ENCODE measurements around the gene ABHD5. TPM values are rescaled to one million over a fixed set of nuclear protein-coding genes. Genes with fewer than 3 reads are reported as not detected.

ABHD5 gene
- total and polyA plus RNA-seq, 2 of the 8 experiments (the other 6 are each of a cell fraction or from before 2014, with no cell fraction given): 10.5 to 16.4 TPM

DNA sequence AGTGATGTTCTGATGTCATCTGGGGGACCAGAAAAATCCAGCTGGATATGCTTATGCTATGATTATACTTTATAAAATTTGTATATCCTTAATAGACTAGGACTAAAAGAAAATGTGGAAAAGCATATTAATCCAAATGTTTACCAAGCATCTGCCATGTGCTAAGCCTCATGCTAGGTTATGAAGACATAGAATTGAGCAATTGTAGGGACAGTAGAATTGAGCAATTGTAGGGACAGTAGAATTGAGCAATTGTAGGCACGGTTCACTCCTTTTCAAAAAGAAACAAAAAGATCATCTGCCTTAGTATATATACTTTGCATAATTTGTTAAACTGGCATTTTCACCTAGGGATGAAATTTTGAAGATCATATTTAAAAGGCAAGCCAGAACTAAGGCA is 18.3 kb downstream of the ABHD5 start:
- no peak overlapping the region for H3K9ac ChIP-seq (replicated peaks in 1 of 4; ENCODE audit: extremely low read depth in 1 of 4, low read depth in 3 of 4, low read length in 3 of 4)
- no peak overlapping the region for H2BK5ac ChIP-seq (ENCODE audit: low read depth, low read length)
- no peak overlapping the region for H3K18ac ChIP-seq (ENCODE audit: extremely low read depth, low read length)
- H3K23ac ChIP-seq (ENCODE audit: insufficient read length): no peak overlapping the region
- H3K27ac ChIP-seq (ENCODE audit: low read depth, low read length): no peak overlapping the region
- H3K4me1 ChIP-seq (replicated peaks in 1 of 4; ENCODE audit: control insufficient read depth in 3 of 4, insufficient read depth in 4 of 4, low read length in 3 of 4): no peaks in the 10 kb centered on the region
- WGBS, 2 experiments (ENCODE audit: extremely low coverage in 1 of 2, insufficient coverage in 1 of 2, insufficient read length in 1 of 2, insufficient replicate concordance in 2 of 2, low coverage in 1 of 2, low lambda C conversion rate in 2 of 2, missing lambda C conversion rate in 1 of 2): 92% methylated on average over 1 of the region's 1 CpG; no CpG with 5 or more reads in 1 of the 2 experiments
- no peak overlapping the region for H3K4me3 ChIP-seq (ENCODE audit: extremely low read depth in 1 of 4, insufficient read depth in 2 of 4, low read depth in 3 of 4, low read length in 4 of 4)
- H2BK15ac ChIP-seq (ENCODE audit: low read length): no peak overlapping the region
- no peaks in the 10 kb centered on the region for H3K79me1 ChIP-seq (ENCODE audit: low read depth, low read length)
- no peak overlapping the region for H3K56ac ChIP-seq (replicated peaks; ENCODE audit: insufficient read length, low read depth, low read length)
- no peak overlapping the region for H2BK20ac ChIP-seq (ENCODE audit: low read length)
- ChIA-PET CTCF (ENCODE audit: partially characterized antibody) (interaction anchor here (1.4 kb wide), 1 partner anchor 10 kb away, joined by 9 read pairs; no protein-coding TSS in a partner anchor), POLR2A (ENCODE audit: partially characterized antibody) (interaction anchor here (0.8 kb wide), 1 partner anchor 580 kb away, joined by 3 read pairs; no protein-coding TSS in a partner anchor)
- no peak overlapping the region for H3K4me2 ChIP-seq (ENCODE audit: insufficient read depth in 1 of 2, low read depth in 2 of 2, low read length in 2 of 2)
- no peak overlapping the region for H2BK12ac ChIP-seq (ENCODE audit: low read depth, low read length)
- H2AK5ac ChIP-seq (ENCODE audit: low read depth, low read length): no peak overlapping the region
- DNase-seq (ENCODE audit: low read depth in 1 of 2, low spot score in 2 of 2) (no peak), FAIRE-seq (no peak)
- H3K4ac ChIP-seq (replicated peaks; ENCODE audit: insufficient read length, low read depth, low read length): no peak overlapping the region
- no peak overlapping the region for H4K8ac ChIP-seq (ENCODE audit: extremely low read depth, insufficient read depth, low read length)
- H4K91ac ChIP-seq (replicated peaks; ENCODE audit: insufficient read length, low read length): no peak overlapping the region
- no peaks in the 10 kb centered on the region for H3K27me3 ChIP-seq (replicated peaks in 1 of 4; ENCODE audit: control insufficient read depth in 3 of 4, extremely low read depth in 1 of 4, insufficient read depth in 3 of 4, low read length in 3 of 4)
- H3K23me2 ChIP-seq (ENCODE audit: low read depth, low read length): no peaks in the 10 kb centered on the region
- no peak for TF ChIP-seq YY1 (IDR thresholded peaks at IDR 0.05; ENCODE audit: low read depth, low read length)
- no peak for TF ChIP-seq SAP30 (IDR thresholded peaks at IDR 0.05; ENCODE audit: insufficient read depth, insufficient replicate concordance, low read length)
- TF ChIP-seq RFX5 (IDR thresholded peaks at IDR 0.05; ENCODE audit: borderline replicate concordance, low read depth, low read length): no peak
- H3K14ac ChIP-seq (ENCODE audit: insufficient read length): no peak overlapping the region
- no peaks in the 10 kb centered on the region for H3K9me3 ChIP-seq (ENCODE audit: insufficient read depth in 2 of 2, low read depth in 1 of 2, low read length in 1 of 2)
- no peaks in the 10 kb centered on the region for H4K20me1 ChIP-seq (replicated peaks in 1 of 2; ENCODE audit: control insufficient read depth in 1 of 2, insufficient read depth in 2 of 2, low read length in 2 of 2)
- no peaks in the 10 kb centered on the region for H3K79me2 ChIP-seq (ENCODE audit: control insufficient read depth in 1 of 2, insufficient read depth in 2 of 2, low read length in 2 of 2)
- peaks cover 0 to 9% (median 7%) of the 10 kb centered on the region in 4 experiments; a peak in 4 of 8 replicates for H3K36me3 ChIP-seq (ENCODE audit: control insufficient read depth in 2 of 4, insufficient read depth in 4 of 4, low read length in 3 of 4)
- no peak overlapping the region for H2AFZ ChIP-seq (ENCODE audit: low read length)
- no peak overlapping the region for H4K5ac ChIP-seq (ENCODE audit: insufficient read length, low read depth, low read length)
- no peak overlapping the region for H2BK120ac ChIP-seq (replicated peaks; ENCODE audit: low read depth, low read length)
